Activated CD4-positive, alpha-beta T cell treated with anti-CD3 and anti-CD28 coated beads, Interleukin-2, amount 50 U/mL, for 1 hour (primary cell): ENCODE measurements around the gene FOXP1.

Source experiments
- DNase-seq: peaks from one replicate; pipeline ENCODE4 v3.0.0-alpha.2; 2020

The FOXP1 gene

GRCh38 chr3:71062952-71063772 lies 520.4 kb downstream of the FOXP1 start:
- no peak for DNase-seq

- DNase-seq: no peak
Observed at GRCh38 chr3:71062037-71062932, 521.2 kb downstream of the FOXP1 start.

- DNase-seq: no peak
Observed at GRCh38 chr3:71061581-71061980, 521.9 kb downstream of the FOXP1 start.

- no peak for DNase-seq
Observed at GRCh38 chr3:71061037-71061436, 522.5 kb downstream of the FOXP1 start.

- DNase-seq: no peak
Observed at GRCh38 chr3:71060536-71060935, 523.0 kb downstream of the FOXP1 start.

- no peak for DNase-seq
Observed at GRCh38 chr3:71057526-71057894, 526.0 kb downstream of the FOXP1 start.

- DNase-seq: no peak
Observed at GRCh38 chr3:71056327-71056726, 527.2 kb downstream of the FOXP1 start.

- no peak for DNase-seq
Observed at GRCh38 chr3:71055257-71056001, 528.1 kb downstream of the FOXP1 start.

- no peak for DNase-seq
Observed at GRCh38 chr3:71054312-71054711, 529.2 kb downstream of the FOXP1 start.

GRCh38 chr3:71053495-71053894 lies 530.0 kb downstream of the FOXP1 start:
- DNase-seq: no peak

GRCh38 chr3:71052716-71053115 lies 530.8 kb downstream of the FOXP1 start:
- DNase-seq: no peak

- DNase-seq: no peak
Observed at GRCh38 chr3:71051893-71052687, 531.4 kb downstream of the FOXP1 start.

- no peak for DNase-seq
Observed at GRCh38 chr3:71051259-71051595, 532.3 kb downstream of the FOXP1 start.

- DNase-seq: peak; percentile 28
Observed at GRCh38 chr3:71050538-71051258, 532.8 kb downstream of the FOXP1 start.

- no peak for DNase-seq
Observed at GRCh38 chr3:71050166-71050537, 533.4 kb downstream of the FOXP1 start.

- no peak for DNase-seq
Observed at GRCh38 chr3:71048948-71049347, 534.6 kb downstream of the FOXP1 start.

- no peak for DNase-seq
Observed at GRCh38 chr3:71047616-71048531, 535.7 kb downstream of the FOXP1 start.

- DNase-seq: no peak
Observed at GRCh38 chr3:71046791-71047190, 536.7 kb downstream of the FOXP1 start.

GRCh38 chr3:71045917-71046282 lies 537.6 kb downstream of the FOXP1 start:
- no peak for DNase-seq

- DNase-seq: no peak
Observed at GRCh38 chr3:71045212-71045916, 538.2 kb downstream of the FOXP1 start.
